ENCODE measurements around the gene PNMA6F. TPM values are rescaled to one million over a fixed set of nuclear protein-coding genes. Genes with fewer than 3 reads are reported as not detected.

PNMA6F gene
- total RNA-seq, 1 donor from 2014 or later, result not detected

GRCh38 chrX:153366878-153367538, 45.4 kb upstream of the PNMA6F start:
- H3K4me3 Mint-ChIP-seq, result no peak overlapping the region
- Histone ChIP-seq H3K27ac (no peak overlapping the region), H3K4me1 (no peaks in the 10 kb centered on the region), H2AFZ (replicated peaks) (no peak overlapping the region), H3K4me3 (no peak overlapping the region), H3K36me3 (no peaks in the 10 kb centered on the region), H3K9ac (no peak overlapping the region), H3K79me2 (ENCODE audit: low read depth) (no peaks in the 10 kb centered on the region), H4K20me1 (ENCODE audit: low read depth) (no peaks in the 10 kb centered on the region), H3K9me3 (ENCODE audit: low read depth) (no peaks in the 10 kb centered on the region), H3K4me2 (no peak overlapping the region), H3F3A (ENCODE audit: low read depth) (no peaks in the 10 kb centered on the region), H3K27me3 (no peaks in the 10 kb centered on the region)
- no peak for TF ChIP-seq CTCF (IDR thresholded peaks at IDR 0.05)
- no peak for TF ChIP-seq EZH2phosphoT487 (IDR thresholded peaks at IDR 0.05)
- TF ChIP-seq EZH2 (IDR thresholded peaks at IDR 0.05), result no peak
- no peak overlapping the region for H3K27ac Mint-ChIP-seq
- H3K9me3 Mint-ChIP-seq, result peaks cover 8% of the 10 kb centered on the region
- no peak for DNase-seq (ENCODE audit: low spot score)
- peaks cover 2% of the 10 kb centered on the region for H3K4me1 Mint-ChIP-seq
- no peaks in the 10 kb centered on the region for H3K36me3 Mint-ChIP-seq
- H3K27me3 Mint-ChIP-seq (ENCODE audit: insufficient read depth, low read depth), result peaks cover 2% of the 10 kb centered on the region

GRCh38 chrX:153366119-153366518, 44.6 kb upstream of the PNMA6F start:
- Histone ChIP-seq H3K27ac (no peak overlapping the region), H3K27me3 (no peaks in the 10 kb centered on the region), H3K79me2 (ENCODE audit: low read depth) (no peaks in the 10 kb centered on the region), H3K36me3 (no peaks in the 10 kb centered on the region), H3K9ac (no peak overlapping the region), H3F3A (ENCODE audit: low read depth) (no peaks in the 10 kb centered on the region), H3K9me3 (ENCODE audit: low read depth) (no peaks in the 10 kb centered on the region), H3K4me2 (no peak overlapping the region), H2AFZ (replicated peaks) (no peak overlapping the region), H3K4me3 (no peak overlapping the region), H3K4me1 (no peaks in the 10 kb centered on the region), H4K20me1 (ENCODE audit: low read depth) (no peaks in the 10 kb centered on the region)
- H3K4me1 Mint-ChIP-seq, result peaks cover 3% of the 10 kb centered on the region
- no peaks in the 10 kb centered on the region for H3K36me3 Mint-ChIP-seq
- H3K4me3 Mint-ChIP-seq, result no peak overlapping the region
- TF ChIP-seq EZH2phosphoT487 (IDR thresholded peaks at IDR 0.05) (no peak), CTCF (IDR thresholded peaks at IDR 0.05) (no peak), EZH2 (IDR thresholded peaks at IDR 0.05) (no peak)
- H3K9me3 Mint-ChIP-seq, result peaks cover 9% of the 10 kb centered on the region
- no peak overlapping the region for H3K27ac Mint-ChIP-seq
- H3K27me3 Mint-ChIP-seq (ENCODE audit: insufficient read depth, low read depth), result peaks cover 3% of the 10 kb centered on the region
- no peak for DNase-seq (ENCODE audit: low spot score)

GRCh38 chrX:153365670-153366069, 44.1 kb upstream of the PNMA6F start:
- Mint-ChIP-seq H3K27ac (no peak overlapping the region), H3K4me1 (peaks cover 3% of the 10 kb centered on the region), H3K27me3 (ENCODE audit: insufficient read depth, low read depth) (peaks cover 3% of the 10 kb centered on the region), H3K4me3 (no peak overlapping the region), H3K9me3 (peaks cover 11% of the 10 kb centered on the region), H3K36me3 (no peaks in the 10 kb centered on the region)
- Histone ChIP-seq H3K36me3 (no peaks in the 10 kb centered on the region), H3K9ac (no peak overlapping the region), H3K27ac (no peak overlapping the region), H2AFZ (replicated peaks) (no peak overlapping the region), H3K79me2 (ENCODE audit: low read depth) (no peaks in the 10 kb centered on the region), H3K4me1 (no peaks in the 10 kb centered on the region), H3K9me3 (ENCODE audit: low read depth) (no peaks in the 10 kb centered on the region), H3K27me3 (no peaks in the 10 kb centered on the region), H4K20me1 (ENCODE audit: low read depth) (no peaks in the 10 kb centered on the region), H3K4me2 (no peak overlapping the region), H3F3A (ENCODE audit: low read depth) (no peaks in the 10 kb centered on the region), H3K4me3 (no peak overlapping the region)
- no peak for TF ChIP-seq CTCF (IDR thresholded peaks at IDR 0.05)
- TF ChIP-seq EZH2phosphoT487 (IDR thresholded peaks at IDR 0.05), result no peak
- no peak for TF ChIP-seq EZH2 (IDR thresholded peaks at IDR 0.05)
- DNase-seq (ENCODE audit: low spot score), result no peak

Data from neural progenitor cell (in vitro differentiated cells).